HG02763 (cell line): ENCODE measurements around the gene SPG7.
"Not testable (repeated sequence)": the region's sequence is repeated elsewhere in the genome, so short reads cannot be mapped to it uniquely, and the experiment has no call there.

Source experiments
- ATAC-seq: cut with Tn5 transposase; IDR thresholded peaks from one replicate; pipeline ENCODE4 v1.9.1; 2021; ENCODE audit warnings: mild to moderate bottlenecking, moderate library complexity; ENCODE audit not compliant: unreplicated experiment

SPG7 gene

DNA sequence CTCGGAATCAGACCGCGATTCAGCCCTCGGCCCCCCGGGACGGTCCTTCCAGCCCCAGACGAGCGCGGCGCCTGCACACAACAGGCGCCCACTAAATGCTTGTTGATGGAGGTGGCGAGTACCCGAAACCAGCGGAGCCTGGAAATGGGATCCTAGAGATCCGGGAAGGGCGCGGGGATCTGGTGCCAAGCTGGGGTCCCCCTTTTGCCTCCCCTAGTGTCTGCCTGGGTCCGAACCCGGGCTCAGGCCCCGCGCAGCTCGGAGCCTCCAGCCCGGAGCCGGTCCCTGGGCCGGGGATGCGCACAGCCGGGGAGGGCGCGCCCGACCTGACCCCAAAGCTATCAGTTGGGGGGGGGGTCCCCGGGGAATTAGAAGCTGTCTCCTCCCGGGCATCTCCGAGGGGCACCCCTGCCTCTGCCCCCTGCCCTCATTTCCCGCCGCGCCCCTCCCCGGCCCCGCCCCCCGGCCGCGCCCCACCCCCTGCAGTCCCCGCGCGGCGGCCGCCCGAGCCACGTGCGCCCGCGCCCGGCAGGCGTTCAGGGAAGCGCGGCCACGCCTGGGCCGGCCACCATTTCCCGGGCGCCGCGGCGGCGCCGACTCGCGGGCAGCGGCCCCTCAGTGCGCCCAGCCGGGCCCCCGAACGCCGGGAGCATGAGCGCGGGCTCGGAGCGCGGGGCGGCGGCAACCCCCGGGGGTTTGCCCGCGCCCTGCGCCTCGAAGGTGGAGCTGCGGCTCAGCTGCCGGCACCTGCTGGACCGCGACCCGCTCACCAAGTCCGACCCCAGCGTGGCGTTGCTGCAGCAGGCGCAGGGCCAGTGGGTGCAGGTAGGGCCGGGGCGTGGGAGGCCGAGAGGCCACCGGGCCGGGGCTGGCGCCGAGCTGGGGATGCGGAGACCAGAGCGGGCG is 67.3 kb downstream of the SPG7 start, which contains the start of gene CPNE7:
TSS of gene CPNE7 (plus strand) at position 512 of the 906 bp plus-strand sequence. CDS start at position 652, 140 bp downstream.
- no peak for ATAC-seq

DNA sequence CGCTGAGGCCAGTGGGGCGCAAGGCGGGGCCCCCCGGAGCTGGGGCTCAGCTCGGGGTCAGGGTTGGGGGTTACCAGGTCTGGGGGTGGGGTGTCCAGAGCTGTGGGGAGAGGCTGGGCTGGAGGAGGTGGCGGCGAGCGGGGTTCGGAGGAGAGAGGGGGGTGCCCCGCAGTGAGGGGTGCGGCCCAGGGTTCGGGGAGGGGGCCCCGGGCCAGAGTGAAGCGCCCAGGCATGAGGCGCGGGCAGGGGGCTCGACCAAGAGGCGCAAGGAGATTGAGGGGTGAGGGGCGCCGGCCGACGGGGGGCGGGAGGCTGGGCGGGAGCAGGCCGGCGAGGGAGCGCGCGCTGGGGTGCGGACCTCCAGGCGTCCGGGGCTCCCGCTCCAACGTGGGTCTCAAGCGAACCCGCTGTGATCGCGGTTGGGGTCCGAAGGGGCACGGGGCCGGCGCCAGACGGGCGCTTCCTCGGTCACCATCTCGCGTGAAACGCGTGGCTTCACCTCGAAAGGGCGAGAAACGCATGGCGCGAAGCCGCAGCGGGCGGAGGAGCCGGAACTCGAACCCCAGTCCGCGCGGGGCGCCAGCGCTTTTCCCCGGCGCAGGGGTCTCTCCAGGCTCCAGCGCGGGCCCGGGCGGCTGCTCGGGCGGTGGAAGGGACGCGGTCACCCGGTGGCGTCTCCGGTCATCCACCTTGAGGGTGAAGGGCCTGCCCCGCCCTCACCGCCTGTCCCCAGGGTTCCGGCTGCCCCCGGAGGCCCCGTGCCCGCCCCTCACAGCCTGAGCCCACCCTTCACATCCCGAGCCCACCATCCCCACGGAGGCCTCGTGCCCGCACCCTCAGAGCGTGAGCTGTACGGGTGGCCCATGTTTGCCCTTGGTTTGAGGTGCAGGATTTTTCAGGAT is 68.2 kb downstream of the SPG7 start:
- ATAC-seq = no peak

DNA sequence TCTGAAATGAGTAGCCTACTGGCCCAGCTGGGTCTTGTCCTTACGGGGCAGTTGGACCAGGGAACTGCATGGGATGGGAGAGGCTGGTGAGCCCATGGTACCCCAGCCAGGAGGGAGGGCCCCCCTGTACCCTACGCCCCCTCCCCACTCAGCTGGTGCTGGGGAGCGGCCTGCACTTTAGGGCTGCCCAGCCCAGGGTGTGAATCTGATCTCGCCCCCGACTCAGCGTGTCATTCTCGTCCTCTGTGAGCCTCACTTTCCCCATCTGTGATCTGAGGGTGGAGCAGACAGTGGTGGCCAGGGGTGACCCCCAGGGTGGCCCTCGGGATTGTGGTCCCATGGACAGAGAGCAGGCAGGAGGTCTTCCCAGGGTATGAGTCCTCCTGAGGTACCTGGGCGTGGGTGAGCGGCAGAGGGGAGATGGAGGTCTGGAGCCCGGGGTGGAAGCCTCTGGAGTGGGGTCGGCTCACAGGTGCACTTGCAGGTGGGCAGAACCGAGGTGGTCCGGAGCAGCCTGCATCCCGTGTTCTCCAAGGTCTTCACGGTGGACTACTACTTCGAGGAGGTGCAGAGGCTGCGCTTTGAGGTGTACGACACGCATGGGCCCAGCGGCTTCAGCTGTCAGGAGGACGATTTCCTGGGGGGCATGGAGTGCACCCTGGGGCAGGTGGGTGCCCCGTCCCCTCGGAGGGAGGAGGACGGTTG is 69.0 kb downstream of the SPG7 start:
- no peak for ATAC-seq

DNA sequence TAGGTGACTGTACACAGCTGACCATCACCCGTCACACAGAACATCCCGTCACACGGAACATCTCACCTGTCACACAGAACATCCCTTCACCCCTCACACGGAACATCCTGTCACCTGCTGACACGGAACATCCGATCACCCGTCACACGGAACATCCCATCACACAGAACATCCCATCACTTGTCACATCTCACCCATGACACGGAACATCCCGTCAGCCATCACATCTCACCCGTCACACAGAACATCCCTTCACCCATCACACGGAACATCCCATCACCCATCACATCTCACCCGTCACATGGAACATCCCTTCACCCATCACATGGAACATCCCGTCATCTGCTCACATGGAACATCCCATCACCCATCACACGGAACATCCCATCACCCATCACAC is 71.1 kb downstream of the SPG7 start:
- no peak for ATAC-seq

DNA sequence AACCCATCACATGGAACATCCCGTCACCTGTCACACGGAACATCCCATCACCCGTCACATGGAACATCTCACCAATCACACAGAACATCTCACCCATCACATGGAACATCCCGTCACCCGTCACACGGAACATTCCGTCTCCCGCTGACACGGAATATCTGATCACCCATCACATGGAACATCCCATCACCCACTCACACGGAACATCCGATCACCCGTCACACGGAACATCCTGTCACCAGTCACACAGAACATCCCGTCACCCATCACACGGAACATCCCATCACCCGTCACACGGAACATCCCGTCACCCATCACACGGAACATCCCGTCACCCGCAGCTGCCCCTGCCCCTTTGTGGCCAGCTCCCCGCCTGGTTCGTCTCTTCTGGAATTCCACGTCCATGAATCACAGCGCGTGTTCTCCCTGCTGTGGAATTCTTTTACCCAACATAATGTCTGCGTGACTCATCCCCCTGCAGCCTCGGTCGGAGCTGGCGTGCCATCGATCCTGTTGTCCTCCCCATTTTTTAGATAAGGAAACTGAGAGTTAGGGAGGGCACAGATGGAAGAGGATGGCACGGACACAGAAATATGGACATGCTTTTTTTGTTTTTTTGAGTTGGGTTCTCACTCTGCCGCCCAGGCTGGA is 73.0 kb downstream of the SPG7 start:
- ATAC-seq = no peak

DNA sequence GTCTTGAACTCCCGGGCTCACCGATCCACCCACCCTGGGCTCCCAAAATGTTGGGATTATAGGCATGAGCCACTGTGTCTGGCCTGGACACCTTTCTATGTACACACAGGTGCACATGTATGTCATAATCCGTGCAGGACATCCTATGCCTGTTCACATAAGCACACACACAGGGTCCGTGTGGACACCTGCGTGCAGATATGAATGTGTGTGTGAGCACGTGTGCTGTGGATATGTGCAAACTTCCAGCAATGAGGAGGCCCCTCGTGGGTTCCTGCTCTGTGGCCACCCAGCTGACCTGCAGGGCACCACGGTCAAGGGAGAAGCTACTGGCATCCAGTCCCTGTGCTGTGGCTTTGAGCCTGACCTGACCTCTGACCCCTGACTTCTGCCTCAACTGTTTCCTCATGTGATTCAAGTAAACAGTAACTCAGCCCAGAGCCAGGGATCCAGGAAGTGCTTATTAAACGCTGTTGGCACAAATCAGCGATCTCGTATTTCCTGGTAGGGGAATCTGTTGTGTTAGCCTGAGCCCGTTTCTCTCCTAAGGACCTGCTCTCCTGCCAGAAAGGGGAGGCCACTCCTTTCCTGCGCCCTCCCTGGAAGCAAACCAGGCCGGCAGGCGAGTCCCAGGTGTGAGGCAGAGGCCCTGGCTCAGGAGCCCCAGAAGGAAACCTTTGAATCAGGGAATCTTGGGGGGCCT is 73.8 kb downstream of the SPG7 start:
- no peak for ATAC-seq

DNA sequence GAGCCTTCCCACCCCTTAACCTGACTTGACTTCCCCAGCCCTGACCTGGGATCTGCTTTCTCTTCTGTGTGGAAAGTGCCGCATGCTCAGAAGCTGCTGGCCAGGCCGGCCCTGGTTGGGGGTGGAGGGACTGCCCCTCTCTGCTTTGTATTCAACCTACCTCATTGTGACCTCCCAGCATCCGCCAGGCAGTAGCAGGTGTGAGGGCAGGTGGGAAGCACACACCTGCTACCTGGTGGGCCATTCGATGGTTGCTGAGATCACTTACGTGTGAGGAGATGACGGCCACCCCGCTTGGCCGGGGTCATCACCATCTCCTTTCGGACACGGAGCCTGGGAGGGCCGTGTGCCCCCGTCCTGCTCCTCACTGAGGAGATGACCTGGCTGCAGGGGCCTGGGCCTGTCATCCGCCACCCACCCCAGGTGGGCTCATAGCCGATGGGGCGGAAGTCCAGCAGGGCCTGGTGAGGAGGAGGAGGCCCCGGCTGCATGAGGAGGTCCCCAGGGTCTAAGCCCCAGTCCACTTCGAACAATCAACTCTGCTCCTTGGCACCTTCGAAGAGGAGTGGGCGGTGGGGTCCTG is 74.5 kb downstream of the SPG7 start:
- no peak for ATAC-seq

DNA sequence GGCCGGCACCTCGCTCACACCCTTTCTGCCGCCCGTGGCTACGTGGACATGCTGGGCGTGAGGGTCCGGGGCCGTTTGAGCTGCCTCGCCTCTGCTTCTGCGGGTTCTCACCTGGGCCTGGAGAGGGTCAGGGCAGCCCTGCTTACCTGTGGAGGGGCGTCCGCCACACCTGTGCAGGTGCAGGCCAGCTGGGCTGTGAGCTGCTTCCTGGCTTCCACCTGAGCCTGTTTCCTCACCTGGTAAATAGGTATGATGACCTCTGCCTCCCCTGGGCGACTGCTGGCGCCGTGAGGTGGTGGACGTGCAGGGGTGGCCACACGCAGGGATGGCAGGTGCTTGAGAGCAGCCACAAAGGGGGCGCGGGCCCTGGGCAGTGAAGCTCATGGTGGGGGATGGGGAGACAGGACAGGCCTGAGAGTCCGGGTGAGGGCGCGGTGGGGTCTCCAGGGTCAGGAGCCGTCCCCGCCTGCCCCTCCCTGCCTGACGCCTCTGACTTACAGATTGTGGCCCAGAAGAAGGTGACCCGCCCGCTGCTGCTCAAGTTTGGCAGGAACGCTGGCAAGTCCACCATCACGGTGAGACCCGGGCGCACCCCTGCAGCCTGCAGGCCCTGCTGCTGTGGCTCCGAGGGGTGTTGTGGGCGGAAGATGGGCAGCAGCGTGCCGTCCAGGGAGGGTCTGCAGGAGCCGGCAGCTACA is 75.1 kb downstream of the SPG7 start:
- no peak for ATAC-seq

DNA sequence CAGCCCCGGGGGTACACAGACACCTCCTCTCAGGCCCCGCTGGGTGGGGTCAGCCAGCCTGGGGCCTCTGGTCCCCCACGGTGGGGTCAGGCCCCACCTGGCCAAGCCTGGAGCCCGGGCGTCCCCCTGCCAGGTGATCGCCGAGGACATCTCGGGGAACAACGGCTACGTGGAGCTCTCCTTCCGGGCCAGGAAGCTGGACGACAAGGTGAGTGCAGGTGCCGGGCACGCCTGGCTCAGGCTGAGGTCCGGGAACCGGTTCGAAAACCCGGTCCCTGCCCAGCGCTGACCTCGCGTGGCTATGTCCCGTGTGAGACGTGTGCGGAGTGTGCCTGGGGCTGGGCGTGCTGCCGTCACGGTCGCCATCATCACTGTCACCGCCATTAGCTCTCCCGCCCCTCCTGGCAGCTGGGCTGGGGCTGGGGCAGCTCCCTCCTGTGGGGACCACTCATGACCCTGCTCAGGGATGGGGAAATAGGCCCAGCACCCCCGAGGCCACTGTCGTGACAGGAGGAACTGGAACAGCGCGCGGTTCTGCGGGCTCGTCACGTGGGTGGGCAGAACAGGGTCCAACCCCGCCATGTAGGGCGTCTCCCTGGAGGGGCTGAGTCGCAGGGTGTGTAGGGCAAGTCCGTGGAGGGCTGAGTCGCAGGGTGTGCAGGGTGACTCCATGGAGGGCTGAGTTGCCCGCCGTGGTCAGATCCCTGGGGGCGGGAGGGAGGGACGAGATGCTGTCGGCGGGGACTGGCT is 75.9 kb downstream of the SPG7 start:
- no peak for ATAC-seq

DNA sequence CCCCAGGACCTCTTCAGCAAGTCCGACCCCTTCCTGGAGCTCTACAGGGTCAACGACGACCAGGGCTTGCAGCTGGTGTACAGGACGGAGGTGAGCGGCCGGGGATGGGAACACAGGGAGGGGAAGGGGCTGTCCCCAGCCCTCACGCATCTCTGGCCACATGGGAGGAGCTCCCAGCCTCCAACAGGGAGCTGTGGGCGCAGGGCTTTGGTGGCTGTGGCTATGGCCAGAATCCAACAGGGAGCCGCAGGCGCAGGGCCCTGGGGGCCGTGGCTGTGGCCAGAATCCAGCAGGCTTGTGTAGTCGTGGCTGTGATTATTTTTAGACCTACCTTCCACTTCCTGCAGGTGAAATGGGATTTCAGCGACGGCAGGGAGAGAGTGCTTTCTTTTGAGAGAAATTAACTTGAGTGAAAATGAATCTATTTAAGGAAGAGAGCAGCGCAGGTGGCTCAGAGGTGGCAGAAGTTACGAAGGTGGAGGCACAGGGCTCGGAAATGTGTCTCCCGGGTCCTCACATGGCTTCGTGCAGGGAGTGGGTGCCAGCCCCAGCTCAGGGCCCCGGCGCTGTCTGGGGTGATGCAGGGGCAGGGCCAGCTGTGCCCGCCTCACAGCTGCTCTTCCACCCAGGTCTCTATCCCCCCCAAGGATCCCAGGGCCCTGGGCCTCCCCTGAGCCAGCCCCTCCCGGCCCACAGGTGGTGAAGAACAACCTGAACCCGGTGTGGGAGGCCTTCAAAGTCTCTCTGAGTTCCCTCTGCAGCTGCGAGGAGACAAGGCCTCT is 76.8 kb downstream of the SPG7 start:
- ATAC-seq = no peak

DNA sequence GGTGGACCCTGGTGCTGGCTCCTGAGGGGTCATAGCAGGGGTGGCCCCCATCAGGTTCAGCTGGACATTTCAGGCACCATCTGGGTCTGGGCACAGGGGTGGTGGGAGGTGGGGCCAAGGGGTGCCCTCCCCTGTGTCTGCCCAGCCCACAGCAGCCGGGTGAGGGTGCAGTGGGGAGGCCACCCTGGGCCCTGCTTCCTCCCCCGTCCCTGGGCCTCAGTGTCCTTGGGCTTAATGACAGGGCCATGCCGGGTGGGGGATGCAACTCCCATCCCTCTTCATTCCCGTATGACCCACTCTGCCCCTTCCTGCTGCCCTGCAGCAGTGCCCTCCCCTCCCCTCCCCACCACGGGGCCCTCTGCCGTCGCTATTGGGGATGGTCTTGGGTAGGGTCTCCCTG is 78.0 kb downstream of the SPG7 start:
- ATAC-seq = no peak

DNA sequence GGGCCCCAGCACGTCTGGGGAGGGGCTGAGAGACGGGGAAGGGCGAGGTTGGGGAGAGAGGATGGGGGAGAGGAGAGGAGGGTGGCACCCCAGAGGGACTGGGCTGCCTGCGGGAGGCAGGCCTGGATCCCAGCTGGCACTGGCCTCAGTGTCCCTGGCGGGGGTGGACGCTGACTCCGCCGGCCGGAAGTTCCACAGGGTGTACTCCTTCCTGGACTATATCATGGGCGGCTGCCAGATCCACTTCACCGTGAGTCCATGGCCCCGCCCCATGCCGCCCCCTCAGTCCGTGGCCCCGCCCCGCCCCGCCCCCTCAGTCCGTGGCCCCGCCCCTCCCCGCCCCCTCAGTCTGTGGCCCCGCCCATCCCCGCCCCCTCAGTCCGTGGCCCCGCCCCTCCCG is 78.7 kb downstream of the SPG7 start:
- no peak for ATAC-seq

DNA sequence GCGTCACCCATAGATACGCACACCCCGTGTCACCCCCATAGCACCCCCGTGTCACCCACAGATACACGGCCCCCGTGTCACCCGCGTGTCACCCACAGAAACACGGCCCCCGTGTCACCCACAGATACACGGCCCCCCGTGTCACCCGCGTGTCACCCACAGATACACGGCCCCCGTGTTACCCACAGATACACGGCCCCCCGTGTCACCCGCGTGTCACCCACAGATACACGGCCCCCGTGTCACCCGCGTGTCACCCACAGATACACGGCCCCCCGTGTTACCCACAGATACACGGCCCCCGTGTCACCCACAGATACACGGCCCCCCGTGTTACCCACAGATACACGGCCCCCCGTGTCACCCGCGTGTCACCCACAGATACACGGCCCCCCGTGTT is 79.5 kb downstream of the SPG7 start:
- ATAC-seq = not testable (repeated sequence)

DNA sequence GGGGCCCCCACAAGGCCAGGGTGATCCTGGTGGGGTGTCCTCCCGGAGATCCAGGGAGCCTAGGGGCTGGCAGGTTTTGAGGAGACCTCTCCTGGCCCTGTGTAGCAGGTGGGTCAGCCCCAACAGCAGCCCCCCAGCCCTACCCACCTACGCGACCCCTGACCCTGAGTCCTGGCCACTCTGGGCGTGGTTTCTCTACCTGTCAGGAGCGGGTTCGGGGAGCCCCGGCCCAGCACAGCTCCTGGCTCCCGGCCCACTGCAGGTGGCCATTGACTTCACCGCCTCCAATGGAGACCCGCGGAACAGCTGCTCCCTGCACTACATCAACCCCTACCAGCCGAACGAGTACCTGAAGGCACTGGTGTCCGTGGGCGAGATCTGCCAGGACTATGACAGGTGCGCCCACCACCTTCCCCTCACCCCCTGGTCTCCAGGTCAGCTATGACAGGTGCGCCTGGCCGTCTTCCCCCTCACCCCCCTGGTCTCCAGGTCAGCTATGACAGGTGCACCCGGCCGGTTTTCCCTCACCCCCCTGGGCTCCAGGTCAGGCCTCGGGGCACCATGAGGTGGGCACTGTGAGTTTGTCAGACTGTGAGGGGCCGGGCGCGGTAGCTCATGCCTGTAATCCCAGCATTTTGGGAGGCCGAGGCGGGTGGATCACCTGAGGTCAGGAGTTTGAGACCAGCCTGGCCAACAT is 80.4 kb downstream of the SPG7 start:
- ATAC-seq = no peak

DNA sequence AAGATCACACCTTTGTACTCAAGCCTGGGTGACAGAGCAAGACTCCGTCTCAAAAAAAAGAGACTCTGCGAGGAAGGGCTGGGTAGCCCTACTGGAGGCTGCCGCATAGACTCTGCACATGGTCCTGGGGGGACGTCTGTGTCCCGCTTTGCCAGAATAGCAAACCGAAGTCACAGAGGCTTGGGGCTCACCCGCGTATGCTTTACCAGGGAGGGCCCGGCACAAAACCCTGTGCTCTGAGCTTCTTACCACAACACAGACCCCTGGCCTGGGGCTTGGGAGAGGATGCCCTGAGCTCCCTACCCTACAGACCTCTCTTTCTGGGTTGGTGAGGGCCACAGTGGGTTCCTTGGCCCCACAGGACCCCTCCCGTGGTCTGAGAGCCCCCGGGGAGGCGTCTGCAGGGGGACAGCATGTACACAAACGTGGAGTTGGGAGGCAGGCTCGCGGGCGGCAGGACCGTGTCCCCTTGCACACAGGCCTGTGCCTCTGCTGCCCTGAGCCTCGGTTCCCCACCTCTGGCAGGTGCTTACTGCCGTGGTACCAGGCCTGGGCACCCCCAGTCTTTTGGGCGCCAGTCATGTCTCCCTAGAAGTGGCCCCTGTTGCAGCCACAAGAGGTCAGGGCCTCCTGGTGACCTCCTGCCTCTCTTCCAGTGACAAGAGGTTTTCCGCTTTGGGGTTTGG is 81.2 kb downstream of the SPG7 start:
- no peak for ATAC-seq

DNA sequence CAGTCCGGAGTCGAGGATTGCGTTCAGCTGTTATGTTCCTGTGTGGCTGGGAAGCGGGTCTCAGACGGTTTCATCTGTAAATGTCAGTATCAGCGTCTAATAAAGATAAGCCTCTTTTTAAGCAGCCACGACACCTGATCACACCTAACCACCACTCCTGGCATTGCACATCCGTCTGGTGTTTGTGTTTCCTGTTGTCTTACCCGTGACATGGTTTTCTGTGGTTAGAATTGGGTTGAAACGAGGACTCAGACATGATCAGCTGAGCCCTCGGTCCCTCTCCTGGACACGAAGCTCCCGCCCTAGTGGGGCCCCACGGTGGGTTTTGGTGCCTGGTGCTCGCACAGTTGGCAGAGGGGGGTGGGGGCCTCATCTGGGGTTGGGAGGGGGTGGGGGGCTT is 85.6 kb downstream of the SPG7 start:
- no peak for ATAC-seq
